Skeletal muscle cell (primary cell): ENCODE results near the gene PSMB4.
A peak's percentile ranks its signal among the peaks of the same experiment; 100 is the strongest.
"Not testable (repeated sequence)": the region's sequence is repeated elsewhere in the genome, so short reads cannot be mapped to it uniquely, and the experiment has no call there.

Experiments used
- DNase-seq: peaks from one replicate; pipeline ENCODE4 v3.0.0-alpha.2; 2010; ENCODE audit warnings: low read depth
- H3K4me3 ChIP-seq: 2 replicates; pipeline ENCODE4 v1.5.1; 2011; ENCODE audit warnings: low read depth, mild to moderate bottlenecking, control low read depth, low read length, moderate library complexity

The PSMB4 gene

DNA sequence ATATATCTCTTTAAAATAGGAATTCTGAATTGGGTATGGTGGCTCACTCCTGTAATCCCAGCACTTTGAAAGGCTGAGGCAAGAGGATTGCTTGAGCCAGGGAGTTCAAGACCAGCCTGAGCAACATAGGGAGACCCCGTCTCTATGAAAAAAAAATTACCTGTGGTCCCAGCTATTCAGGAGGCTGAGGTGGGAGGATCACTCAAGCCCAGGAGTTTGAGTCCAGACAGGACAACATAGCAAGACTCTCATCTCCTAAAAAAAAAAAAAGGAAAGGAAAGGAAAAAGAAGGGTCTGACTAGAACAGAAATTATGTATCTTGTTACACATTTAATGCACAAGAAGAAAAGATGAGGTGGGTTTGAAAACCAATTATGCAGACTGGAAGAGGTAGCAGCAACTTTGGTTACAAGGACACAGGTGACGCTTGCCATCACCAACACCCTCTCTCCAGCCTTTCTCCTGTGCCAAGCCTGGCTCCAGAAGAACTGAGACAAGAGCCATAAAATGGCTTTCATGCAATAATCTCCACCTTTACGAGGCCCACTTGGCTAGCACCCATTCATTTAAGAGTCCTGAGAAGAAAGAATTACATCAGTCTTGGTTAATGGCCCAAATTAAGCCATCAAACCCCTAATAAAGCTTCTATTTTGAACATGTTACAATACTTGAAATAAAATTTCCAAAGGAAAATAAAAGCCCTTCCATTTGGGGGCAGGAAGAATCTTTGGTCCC, 22.1 kb upstream of the PSMB4 start:
- no peak for DNase-seq
- no peak overlapping the region for H3K4me3 ChIP-seq

DNA sequence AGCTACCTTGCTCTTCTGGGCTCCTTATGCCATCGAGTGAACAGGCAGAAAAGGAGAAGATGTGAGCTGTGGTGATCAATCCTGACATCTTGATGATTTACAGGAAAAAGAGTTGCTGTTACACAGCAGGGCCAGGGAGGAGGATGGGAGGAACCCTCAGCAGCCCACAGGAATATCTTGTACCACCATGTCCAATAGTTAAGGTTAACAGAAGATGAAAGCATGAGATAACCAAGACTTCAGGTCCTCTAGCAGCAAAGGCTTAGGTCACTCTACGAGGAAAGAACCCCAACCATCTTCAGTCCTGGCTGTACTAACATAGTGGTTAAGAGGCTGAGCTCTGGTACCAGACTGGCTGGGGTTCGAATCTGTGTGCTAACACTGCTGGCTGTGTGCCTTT, 14.8 kb upstream of the PSMB4 start:
- H3K4me3 ChIP-seq, result no peak overlapping the region
- DNase-seq, result no peak

DNA sequence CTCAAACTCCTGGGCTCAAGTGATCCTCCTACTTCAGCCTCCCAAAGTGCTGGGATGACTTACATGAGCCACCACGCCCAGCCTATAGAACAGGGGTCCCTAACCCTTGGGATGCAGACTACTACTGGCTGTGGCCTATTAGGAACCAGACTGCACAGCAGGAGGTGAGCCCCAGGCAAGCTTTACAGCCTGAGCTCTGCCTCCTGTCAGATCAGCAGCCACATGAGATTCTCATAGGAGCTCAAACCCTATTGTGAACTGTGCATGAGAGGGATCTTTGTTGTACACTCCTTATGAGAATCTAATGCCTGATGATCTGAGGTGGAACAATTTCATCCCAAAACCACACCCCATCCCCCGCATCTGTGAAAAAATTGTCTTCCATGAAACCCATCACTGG, 13.4 kb upstream of the PSMB4 start:
- no peak overlapping the region for H3K4me3 ChIP-seq
- no peak for DNase-seq

DNA sequence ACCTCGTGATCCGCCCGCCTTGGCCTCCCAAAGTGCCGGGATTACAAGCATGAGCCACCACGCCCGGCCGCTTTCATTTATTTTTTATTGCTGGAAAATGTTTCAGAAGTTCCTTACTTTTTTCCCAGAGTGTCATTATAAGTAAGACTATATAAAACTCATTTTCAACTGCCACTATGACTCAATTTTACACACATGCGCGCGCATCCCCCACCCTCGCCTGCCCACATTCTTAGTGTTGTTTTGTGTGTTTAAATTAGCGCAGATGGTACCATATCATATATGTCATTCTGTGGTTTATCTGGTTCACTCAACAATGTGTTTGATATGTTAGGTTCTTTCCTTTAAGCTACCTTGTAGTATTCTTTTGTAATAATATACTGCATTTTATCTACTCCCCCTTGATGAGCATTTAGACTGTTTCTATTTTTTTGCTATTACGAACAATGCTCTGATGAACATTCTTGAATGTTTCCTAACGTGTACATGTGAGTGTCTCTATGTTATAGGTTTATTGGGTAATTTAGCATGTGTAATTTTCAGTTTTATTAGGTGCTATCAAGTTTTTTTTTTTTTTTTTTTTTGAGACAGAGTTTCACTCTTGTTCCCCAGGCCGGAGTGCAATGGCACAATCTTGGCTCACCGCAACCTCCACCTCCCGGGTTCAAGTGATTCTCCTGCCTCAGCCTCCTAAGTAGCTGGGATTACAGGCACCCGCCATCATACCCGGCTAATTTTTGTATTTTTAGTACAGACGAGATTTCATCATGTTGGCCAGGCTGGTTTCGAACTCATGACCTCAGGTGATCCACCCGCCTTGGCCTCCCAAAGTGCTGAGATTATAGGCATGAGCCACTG, 8.9 kb upstream of the PSMB4 start:
- DNase-seq, result not testable (repeated sequence)

DNA sequence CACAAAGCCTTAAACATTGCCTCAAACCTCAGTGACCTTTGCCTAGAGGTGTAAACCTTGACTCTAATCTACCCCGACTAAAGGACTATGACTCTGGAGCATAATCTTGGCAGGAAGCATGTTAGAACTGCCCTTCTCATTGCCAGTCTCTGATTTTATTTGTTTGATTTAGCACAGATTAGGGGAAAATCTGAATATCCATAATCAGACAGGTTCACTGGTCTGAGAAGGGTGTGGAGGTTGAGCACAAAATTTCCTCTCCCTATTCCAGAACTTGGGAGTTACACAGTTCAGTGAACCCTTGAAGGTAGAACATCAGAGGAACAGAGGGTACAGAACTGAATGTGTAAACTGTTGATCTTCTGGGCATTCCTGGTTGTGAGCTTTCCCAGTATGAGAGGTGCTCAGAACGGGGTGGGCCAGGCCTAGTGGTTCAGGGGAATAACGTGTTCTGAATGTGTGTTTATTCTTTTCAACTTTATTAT, 8.3 kb upstream of the PSMB4 start:
- DNase-seq, result no peak

More for the DNA sequence above, 8.9 kb upstream of the PSMB4 start:
- not testable (repeated sequence) for H3K4me3 ChIP-seq

DNA sequence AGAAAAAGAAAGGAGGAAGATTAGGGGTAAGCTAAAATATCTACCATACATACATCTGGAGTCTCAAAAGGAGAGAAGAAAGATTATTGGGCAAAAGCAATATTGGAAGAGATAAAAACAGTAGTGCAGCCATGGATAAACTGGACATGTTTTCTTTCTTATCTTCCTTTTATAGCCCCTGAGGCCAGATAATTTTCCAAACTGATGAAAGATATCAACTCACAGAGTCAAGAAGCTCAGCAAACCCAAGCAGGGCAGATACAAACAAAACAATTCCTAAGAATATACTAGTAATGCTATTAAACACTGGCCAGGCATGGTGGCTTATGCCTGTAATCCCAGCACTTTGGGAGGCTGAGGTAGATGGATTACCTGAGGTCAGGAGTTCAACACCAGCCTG, 5.8 kb upstream of the PSMB4 start:
- H3K4me3 ChIP-seq, result no peak overlapping the region
- DNase-seq, result no peak

More for the DNA sequence above, 8.3 kb upstream of the PSMB4 start:
- no peak overlapping the region for H3K4me3 ChIP-seq

DNA sequence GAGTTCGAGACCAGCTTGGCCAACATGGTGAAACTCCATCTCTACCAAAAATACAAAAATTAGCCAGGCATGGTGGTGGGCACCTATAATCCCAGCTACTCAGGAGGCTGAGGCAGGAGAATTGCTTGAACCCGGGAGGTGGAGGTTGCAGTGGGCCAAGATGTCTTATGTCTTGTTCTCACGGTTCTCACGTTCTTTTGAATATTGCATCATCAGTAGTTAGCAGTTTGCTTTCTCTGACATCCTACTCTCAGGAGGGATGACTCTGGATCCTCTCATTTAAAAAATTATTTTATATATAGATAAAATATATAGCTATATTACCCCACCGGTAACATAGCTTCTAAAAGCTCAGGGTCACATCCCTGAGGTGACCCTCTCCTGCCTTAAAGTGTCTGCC, 3.1 kb upstream of the PSMB4 start:
- peak; percentile 16 for DNase-seq
- H3K4me3 ChIP-seq, result not testable (repeated sequence)

DNA sequence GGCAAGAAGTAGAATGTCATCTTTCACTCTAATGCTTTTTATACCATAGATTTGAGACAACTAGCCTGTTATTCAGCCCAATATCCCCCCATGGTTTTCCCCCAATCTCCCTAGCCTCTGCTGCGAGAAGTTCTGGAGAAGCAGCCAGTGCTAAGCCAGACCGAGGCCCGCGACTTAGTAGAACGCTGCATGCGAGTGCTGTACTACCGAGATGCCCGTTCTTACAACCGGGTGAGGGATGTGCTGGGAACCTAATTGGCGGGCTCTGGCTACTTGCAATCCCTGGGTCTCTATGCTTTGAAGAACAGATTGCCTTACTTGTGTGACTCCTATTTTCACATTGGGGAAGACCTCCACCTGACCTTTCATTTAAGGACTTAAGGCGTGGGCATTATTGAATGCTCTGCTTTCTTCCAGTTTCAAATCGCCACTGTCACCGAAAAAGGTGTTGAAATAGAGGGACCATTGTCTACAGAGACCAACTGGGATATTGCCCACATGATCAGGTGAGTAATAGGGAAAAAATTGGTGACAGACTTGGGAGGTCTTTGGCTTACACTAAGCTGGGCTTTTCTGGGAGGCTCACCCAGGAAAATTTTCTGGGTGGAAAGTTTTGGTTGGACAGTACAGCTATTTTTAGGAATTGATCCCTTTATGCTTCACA, 1.9 kb downstream of the PSMB4 start:
- no peak overlapping the region for H3K4me3 ChIP-seq
- no peak for DNase-seq

DNA sequence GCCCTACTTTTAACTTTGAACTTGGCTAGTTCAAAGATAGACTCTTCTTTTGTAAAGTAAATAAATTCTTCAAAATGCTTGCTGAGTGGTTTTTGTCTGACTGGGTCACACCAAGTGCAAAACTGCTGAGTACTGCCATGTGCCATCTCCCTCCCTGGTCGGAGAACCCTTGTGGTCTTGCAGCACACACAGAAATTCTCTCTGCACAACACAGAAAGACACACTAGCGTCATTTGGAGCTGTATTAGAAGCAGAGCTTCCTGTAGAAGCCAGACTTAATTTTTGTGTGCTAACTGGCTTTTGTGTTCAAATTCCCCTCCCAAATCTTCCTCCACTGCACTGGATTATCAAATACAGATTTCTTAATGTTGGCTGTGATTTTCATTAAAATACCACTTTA, 2.5 kb downstream of the PSMB4 start:
- no peak for DNase-seq
- no peak overlapping the region for H3K4me3 ChIP-seq

DNA sequence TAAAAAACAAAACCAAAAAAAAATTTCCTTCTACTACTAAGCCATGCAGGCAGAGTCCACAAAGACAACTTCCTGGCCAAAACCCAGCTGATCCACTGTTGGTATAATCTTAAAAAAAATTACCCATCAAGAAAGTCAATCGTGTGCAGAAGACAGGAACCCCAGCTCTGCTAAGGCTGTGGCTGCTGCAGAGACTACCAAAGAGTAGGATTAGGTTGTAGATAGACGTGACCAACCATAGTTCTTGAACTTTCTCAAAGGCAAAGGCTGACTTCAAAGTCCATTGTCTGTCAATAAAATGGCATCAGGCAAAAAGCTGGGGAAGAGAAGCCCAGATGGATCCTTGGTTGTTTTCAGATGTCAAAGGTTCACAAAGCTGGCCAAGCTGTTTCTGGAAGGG, 3.4 kb downstream of the PSMB4 start:
- DNase-seq, result no peak

DNA sequence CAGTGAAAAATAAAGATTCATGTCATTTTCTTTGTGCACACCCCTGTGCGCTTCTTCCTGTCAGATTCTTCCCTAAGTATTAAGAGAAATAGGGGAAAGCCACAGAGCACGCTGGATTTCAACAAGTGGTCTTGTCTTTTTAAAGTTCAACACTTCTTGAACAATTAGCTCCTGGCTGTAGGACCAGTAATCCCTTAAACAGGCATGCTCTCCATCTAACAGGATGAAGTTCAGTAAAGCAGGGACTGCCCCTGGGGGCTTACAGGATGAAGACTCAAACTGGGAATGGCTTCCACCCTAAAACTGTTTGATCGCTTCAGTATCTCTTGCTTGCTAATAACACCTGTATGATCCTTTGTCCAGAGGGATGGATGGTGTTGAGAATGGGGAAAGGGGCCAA, 4.2 kb downstream of the PSMB4 start:
- H3K4me3 ChIP-seq, result no peak overlapping the region
- DNase-seq, result no peak

More for the DNA sequence above, 3.4 kb downstream of the PSMB4 start:
- no peak overlapping the region for H3K4me3 ChIP-seq

DNA sequence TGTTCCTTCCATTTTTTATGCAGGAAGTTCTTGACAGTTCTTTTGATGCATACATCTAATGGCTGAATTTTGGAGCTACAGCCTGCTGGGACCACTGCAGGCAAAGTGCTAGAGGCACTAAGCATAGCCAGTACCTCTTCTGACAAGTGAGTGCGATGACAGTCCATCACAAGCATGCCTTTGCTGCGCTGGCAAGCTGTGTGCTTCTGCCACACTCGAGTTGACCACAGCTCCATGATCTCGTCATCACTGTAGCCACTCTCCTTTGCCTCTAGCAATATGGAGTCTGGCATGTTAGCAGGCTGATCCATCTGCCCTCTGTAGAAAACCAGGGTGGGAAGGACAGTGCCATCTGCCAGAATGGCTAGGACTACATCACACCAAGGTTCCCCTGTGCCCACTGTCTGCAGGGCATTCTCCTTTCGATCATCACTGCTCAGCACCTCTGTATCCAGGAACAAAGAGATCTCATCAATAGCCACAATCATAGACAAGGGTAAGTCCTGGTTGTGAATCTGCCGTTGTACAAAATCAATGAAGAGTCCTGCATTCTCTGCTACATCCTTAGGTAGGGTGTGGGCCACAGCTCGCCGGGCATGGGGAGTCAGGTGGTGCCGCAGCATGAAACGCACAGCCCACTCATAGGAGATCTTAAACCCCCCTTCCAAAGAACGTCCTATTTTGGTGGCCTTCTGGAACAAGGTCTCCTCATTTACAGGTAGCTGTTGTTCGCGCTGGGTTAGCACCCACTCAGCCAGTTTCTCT, 6.0 kb downstream of the PSMB4 start:
- DNase-seq, result no peak
- H3K4me3 ChIP-seq, result no peak overlapping the region

DNA sequence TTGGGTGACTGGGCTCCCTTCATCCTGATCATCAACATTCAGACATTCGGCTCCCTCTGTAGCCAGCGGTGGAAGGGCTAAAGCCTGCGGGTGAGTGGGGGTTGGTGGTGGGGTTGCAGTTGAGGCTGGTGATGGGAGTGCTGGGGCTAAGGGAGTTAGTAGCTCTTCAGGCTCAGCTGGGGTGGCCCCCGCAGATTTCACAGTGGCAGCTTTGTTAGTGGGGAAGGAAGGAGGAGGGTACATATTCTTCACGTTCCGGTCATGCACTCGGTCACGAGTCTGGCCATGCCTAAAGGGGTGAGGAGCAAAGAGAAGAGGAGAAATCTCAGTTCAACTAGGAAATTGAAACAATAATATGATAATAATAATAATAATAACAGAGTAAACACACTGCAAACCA, 6.8 kb downstream of the PSMB4 start:
- no peak for DNase-seq
- H3K4me3 ChIP-seq, result no peak overlapping the region

DNA sequence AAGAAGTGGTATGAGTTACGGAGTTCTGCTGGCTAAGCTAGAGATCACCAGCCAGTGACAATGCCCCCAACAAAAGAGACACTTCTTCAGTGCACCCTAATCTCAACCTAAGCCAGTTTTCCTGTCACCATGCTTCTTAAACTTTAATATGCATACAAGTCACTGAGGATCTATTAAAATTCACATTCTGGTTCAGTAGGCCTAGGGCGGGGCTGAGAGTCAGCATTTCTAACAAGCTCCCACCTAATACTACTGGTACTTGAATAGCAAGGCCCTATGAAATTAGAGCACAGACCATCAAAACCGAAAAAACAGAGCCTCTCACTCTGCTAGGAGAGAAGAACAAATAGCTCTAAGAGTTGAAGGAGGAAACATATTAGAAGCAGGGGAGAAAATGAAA, 7.9 kb downstream of the PSMB4 start:
- no peak overlapping the region for H3K4me3 ChIP-seq
- DNase-seq, result no peak

DNA sequence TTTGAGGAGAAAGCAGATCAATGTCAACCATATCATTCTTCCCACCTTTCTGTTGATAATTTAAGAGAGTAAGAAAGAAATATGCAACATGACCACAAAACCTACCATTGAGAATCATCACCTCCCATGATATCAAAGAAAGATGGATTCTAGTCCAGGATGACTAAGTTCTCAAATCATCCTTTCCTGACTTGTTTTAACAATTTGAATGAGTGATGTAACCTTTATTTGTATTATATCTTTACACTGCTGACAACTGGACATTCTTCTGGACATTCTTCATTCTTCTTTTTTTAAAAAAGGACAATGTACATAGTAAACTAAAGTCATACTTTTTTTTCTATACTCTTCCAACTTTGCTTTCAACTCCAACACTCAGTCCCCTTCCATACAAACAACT, 9.5 kb downstream of the PSMB4 start:
- H3K4me3 ChIP-seq, result no peak overlapping the region

DNA sequence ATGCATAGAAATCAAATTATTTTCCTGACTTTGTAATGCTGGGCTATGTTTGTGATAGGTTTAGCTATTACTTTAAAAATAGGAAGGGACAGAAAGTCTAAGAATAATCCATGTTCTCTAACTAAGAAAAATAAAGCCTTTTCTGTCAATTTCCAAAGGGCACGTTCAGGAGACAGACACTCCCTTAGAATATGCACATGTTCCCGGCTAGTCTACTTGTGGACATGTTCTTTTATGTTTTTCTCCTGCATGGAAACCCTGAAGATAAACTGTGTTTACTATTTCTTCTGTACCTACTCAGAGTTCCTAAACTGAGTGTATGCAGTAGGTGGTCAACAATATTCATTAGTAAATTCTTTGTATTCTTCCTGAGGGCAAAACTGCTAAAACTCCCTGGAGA, 12.5 kb downstream of the PSMB4 start:
- no peak for DNase-seq
- H3K4me3 ChIP-seq, result no peak overlapping the region

More for the DNA sequence above, 9.5 kb downstream of the PSMB4 start:
- no peak for DNase-seq

DNA sequence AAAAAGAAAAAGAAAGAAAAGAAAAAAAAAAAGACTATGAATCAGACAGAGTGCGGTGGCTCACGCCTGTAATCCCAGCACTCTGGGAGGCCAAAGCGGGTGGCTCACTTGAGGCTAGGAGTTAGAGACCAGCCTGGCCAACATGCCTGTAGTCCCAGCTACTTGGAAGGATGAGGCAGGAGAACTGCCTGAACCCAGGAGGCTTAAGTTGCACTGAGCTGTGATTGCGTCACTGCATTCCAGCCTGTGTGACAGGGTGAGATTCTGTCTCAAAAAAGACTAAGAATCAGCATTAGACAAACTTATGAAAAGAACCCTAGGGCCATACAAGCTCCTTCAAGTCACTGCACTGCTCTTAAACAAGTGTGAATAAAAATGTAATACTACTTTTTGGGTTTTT, 16.9 kb downstream of the PSMB4 start:
- peak; percentile 56 for DNase-seq

DNA sequence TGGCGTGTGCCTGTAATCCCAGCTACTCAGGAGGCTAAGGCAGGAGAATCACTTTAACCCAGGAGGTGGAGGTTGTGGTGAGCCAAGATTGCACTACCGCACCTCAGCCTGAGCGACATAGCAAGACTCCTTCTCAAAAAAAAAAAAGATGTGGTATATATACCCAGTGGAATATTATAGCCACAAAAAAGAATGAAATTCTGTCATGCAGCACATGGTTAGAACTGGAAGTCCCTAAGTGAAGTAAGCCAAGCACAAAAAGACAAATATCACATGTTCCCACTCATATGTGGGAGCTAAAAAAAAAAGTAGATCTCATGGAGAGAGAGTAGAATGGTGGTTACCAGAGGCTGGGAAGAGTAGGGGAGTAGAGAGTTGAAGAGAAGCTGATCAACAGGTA, 18.7 kb downstream of the PSMB4 start:
- no peak overlapping the region for H3K4me3 ChIP-seq
- DNase-seq, result no peak

More for the DNA sequence above, 16.9 kb downstream of the PSMB4 start:
- H3K4me3 ChIP-seq, result no peak overlapping the region

DNA sequence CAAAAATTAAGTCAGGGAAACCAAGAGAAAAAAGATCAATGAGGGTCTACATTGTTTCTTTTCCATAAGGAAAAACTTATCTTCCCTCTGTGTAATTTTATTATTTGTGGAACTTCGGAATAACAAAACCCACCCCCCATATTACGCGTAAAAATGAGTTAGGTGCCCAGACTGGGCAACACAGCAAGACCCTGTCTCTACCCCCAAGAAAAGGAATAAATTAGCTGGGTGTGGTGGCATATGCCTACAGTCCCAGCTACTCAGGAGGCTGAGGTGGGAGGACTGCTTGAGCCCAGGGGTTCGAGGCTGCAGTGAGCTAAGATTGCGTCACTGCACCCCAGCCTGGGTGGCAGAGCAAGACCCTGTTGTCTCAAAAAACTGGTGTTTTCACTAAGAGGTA, 20.4 kb downstream of the PSMB4 start:
- DNase-seq, result no peak
- H3K4me3 ChIP-seq, result no peak overlapping the region
